IPS-15b (cell line): ENCODE results near the gene TAAR8.
"Not testable (repeated sequence)": the region's sequence is repeated elsewhere in the genome, so short reads cannot be mapped to it uniquely, and the experiment has no call there.

Experiments used
- H3K27me3 ChIP-seq: one replicate; pipeline ENCODE4 v1.6.1; 2013; ENCODE audit warnings: low read length; ENCODE audit not compliant: control insufficient read depth, insufficient read depth
- H3K36me3 ChIP-seq: one replicate; pipeline ENCODE4 v1.6.1; 2013; ENCODE audit warnings: low read length; ENCODE audit not compliant: control insufficient read depth, insufficient read depth
- H3K4me1 ChIP-seq: one replicate; pipeline ENCODE4 v1.6.1; 2013; ENCODE audit warnings: mild to moderate bottlenecking, low read length; ENCODE audit not compliant: control insufficient read depth, insufficient read depth
- H3K4me3 ChIP-seq: one replicate; pipeline ENCODE4 v1.5.1; 2013; ENCODE audit warnings: low read depth, low read length
- H3K9ac ChIP-seq: one replicate; pipeline ENCODE4 v1.6.1; 2013; ENCODE audit warnings: low read depth, mild to moderate bottlenecking, low read length
- H3K9me3 ChIP-seq: one replicate; pipeline ENCODE4 v1.6.1; 2013; ENCODE audit warnings: mild to moderate bottlenecking, low read length; ENCODE audit not compliant: control insufficient read depth, insufficient read depth

Gene TAAR8

DNA sequence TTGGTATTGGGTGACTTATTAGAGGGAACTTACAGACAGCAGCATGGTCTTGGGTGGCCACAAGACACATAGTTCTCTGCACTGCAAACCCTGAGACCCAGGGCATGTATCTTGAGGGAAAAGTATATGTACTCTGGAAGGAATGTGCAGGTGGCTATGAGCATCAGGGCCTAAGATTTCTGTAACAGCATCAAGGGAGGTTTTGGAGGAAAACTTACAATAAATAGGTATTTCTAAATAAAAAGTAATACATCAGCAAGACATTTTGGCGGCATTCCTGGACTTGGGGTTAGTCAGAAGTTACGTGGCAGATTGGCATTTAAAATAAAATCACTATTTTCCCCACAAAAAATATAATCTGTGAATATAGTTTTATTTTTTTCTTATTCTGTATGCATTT, 31.5 kb upstream of the TAAR8 start:
- Histone ChIP-seq H3K36me3 (no peaks in the 10 kb centered on the region), H3K27me3 (no peaks in the 10 kb centered on the region), H3K9ac (no peak overlapping the region), H3K4me1 (no peaks in the 10 kb centered on the region), H3K4me3 (no peak overlapping the region), H3K9me3 (no peaks in the 10 kb centered on the region)

- no peaks in the 10 kb centered on the region for H3K27me3 ChIP-seq
Measured at GRCh38 chr6:132524646-132525045, 27.8 kb upstream of the TAAR8 start.

DNA sequence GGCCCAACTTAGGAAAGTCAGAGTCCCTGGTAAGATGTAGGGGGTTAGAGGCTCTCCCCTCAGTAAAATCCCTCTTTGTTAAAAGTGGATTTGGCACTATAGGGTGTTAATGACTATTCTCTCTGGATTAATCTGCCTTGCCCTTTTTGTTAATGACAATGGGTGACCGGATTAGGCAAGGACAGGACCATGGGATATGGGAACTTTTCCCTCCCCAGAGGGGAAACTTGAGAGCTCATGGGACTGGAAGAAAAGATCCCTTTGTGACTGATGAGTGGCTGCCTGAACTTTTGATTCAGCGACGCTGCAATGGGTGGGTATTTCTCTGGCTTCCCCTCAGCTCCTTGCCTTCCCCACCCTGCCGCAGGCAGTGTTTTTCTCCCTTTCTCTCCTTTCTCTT, 26.6 kb upstream of the TAAR8 start:
- Histone ChIP-seq H3K9me3 (no peaks in the 10 kb centered on the region), H3K36me3 (no peaks in the 10 kb centered on the region), H3K4me3 (no peak overlapping the region), H3K4me1 (peaks cover 3% of the 10 kb centered on the region), H3K9ac (no peak overlapping the region), H3K27me3 (no peaks in the 10 kb centered on the region)

More at GRCh38 chr6:132524646-132525045, 27.8 kb upstream of the TAAR8 start:
- Histone ChIP-seq H3K4me3 (no peak overlapping the region), H3K9ac (no peak overlapping the region), H3K4me1 (peaks cover 3% of the 10 kb centered on the region), H3K36me3 (no peaks in the 10 kb centered on the region), H3K9me3 (no peaks in the 10 kb centered on the region)

GRCh38 chr6:132526461-132526860, 26.0 kb upstream of the TAAR8 start:
- peaks cover 3% of the 10 kb centered on the region for H3K4me1 ChIP-seq
- H3K36me3 ChIP-seq: no peaks in the 10 kb centered on the region
- no peak overlapping the region for H3K9ac ChIP-seq
- H3K9me3 ChIP-seq: no peaks in the 10 kb centered on the region
- H3K4me3 ChIP-seq: no peak overlapping the region
- H3K27me3 ChIP-seq: no peaks in the 10 kb centered on the region

DNA sequence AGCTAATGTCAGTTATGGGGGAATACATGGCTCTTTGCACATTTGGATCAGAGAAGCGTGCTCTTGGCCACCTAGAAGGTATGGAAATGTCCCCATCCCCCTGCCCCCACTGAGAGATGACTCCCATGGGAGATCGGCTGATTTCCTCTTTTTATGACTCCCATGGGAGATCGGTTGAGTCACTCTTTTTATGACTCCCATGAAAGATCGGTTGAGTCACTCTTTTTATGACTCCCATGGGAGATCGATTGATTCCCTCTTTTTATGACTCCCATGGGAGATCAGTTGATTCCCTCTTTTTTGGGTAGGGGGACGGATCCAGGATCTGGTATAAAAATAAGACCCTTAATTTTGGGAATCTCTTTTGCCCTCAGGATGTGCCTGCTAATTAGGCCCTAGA, 24.7 kb upstream of the TAAR8 start:
- H3K36me3 ChIP-seq: no peaks in the 10 kb centered on the region
- H3K9ac ChIP-seq: no peak overlapping the region
- no peaks in the 10 kb centered on the region for H3K9me3 ChIP-seq
- no peaks in the 10 kb centered on the region for H3K27me3 ChIP-seq
- H3K4me1 ChIP-seq: peaks cover 3% of the 10 kb centered on the region
- H3K4me3 ChIP-seq: no peak overlapping the region

DNA sequence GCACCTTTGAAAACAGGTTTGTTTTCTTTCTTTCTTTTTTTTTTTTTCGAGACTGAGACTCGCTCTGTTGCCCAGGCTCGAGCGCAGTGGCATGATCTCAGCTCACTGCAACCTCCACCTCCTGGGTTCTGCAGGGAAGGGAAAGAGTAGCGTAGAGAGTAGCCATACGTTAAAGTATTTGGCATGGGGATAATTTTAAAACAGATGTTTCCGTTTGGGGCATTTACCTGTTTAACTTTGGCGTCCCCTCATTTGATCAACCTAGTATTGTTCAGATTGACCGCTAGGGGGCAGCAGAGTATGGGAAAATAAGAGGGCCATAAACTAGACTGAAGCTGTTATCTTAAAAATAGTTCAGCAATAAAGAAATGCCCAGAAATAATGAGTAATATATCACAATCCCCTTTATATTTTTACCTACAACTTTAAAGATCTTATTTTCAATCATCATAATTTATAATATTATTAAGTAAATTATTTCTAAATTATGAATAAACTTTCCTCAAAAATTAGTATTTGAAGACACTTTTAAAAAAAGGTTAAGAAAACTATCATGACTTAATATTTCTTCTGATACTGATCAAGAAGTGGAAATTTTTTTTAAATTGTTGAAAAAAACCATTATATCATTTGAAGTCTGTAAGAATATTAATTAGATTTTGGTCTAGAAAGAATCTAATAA, 22.0 kb upstream of the TAAR8 start:
- H3K4me1 ChIP-seq: peaks cover 3% of the 10 kb centered on the region
- no peak overlapping the region for H3K9ac ChIP-seq
- no peak overlapping the region for H3K4me3 ChIP-seq
- no peaks in the 10 kb centered on the region for H3K27me3 ChIP-seq
- H3K9me3 ChIP-seq: no peaks in the 10 kb centered on the region
- H3K36me3 ChIP-seq: no peaks in the 10 kb centered on the region

DNA sequence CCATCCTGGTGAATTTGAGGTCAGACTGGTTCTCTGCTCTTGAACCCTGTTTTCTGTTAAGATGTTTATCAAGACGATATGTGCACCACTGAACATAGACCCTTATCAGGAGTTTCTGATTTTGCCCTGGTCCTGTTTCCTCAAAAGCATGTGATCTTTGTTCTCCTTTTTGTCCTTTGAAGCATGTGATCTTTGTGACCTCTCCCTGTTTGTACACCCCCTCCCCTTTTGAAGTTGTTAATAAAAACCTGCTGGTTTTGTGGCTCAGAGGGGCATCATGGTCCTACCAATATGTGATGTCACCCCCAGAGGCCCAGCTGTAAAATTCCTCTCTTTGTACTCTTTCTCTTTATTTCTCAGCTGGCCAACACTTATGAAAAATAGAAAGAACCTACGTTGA, 17.9 kb upstream of the TAAR8 start:
- H3K9ac ChIP-seq, H3K9me3 ChIP-seq, H3K36me3 ChIP-seq, H3K4me1 ChIP-seq, H3K4me3 ChIP-seq, H3K27me3 ChIP-seq: not testable (repeated sequence)

- H3K4me1 ChIP-seq: no peaks in the 10 kb centered on the region
- H3K9ac ChIP-seq: no peak overlapping the region
- H3K4me3 ChIP-seq: no peak overlapping the region
- H3K9me3 ChIP-seq: no peaks in the 10 kb centered on the region
- H3K36me3 ChIP-seq: no peaks in the 10 kb centered on the region
- no peaks in the 10 kb centered on the region for H3K27me3 ChIP-seq
Measured at GRCh38 chr6:132537145-132537544, 15.3 kb upstream of the TAAR8 start.

- H3K4me3 ChIP-seq: no peak within 1 kb of the TSS
- no peaks in the 10 kb centered on the region for H3K36me3 ChIP-seq
- no peak within 1 kb of the TSS for H3K9ac ChIP-seq
- H3K27me3 ChIP-seq: no peaks in the 10 kb centered on the region
- H3K9me3 ChIP-seq: no peaks in the 10 kb centered on the region
- no peaks in the 10 kb centered on the region for H3K4me1 ChIP-seq
Measured at GRCh38 chr6:132537977-132538376, 14.5 kb upstream of the TAAR8 start, which contains the start of gene TAAR9. TAAR9 (plus strand) TSS chr6:132538277; CDS start chr6:132538290, 13 bp downstream.

- Histone ChIP-seq H3K27me3 (no peaks in the 10 kb centered on the region), H3K4me1 (no peaks in the 10 kb centered on the region)
Measured at GRCh38 chr6:132544826-132545225, 7.6 kb upstream of the TAAR8 start.

DNA sequence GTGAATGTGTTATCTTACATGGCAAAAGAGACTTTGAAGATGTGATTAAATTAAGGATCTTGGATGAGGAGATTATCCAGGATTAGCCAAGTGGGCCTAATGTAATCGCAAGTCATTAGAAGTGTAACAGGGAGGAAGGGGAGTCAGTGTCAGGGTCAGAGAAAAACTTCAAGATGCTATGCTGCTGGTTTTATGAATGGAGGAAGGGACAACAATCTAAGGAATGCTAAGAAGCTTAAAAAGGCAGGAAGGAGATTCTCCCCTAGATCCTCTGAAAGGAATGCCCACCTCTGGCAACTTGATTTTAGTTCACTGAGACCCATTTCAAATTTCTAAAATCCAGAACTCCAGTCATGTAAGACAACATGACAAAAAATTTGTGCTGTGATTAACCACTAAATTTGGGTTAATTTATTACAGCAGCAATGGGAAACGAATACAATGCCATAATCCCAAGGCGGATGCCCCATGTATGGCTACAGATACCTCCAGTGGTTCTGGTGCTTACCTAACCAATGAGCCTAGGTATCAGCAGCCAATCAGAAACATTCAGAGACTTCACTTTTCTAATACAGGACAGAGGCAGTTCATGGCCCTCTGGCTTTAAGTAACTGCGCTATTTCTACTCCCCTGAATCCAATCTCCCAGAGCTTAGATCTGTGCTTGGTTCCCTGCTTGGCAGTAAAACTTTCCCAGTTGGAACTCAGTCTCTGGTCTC, 3.6 kb upstream of the TAAR8 start:
- H3K4me1 ChIP-seq: no peaks in the 10 kb centered on the region
- no peaks in the 10 kb centered on the region for H3K27me3 ChIP-seq
- no peak overlapping the region for H3K9ac ChIP-seq
- H3K4me3 ChIP-seq: no peak overlapping the region
- no peaks in the 10 kb centered on the region for H3K9me3 ChIP-seq
- no peaks in the 10 kb centered on the region for H3K36me3 ChIP-seq

More at GRCh38 chr6:132544826-132545225, 7.6 kb upstream of the TAAR8 start:
- Histone ChIP-seq H3K4me3 (no peak overlapping the region), H3K36me3 (no peaks in the 10 kb centered on the region), H3K9ac (no peak overlapping the region), H3K9me3 (no peaks in the 10 kb centered on the region)

DNA sequence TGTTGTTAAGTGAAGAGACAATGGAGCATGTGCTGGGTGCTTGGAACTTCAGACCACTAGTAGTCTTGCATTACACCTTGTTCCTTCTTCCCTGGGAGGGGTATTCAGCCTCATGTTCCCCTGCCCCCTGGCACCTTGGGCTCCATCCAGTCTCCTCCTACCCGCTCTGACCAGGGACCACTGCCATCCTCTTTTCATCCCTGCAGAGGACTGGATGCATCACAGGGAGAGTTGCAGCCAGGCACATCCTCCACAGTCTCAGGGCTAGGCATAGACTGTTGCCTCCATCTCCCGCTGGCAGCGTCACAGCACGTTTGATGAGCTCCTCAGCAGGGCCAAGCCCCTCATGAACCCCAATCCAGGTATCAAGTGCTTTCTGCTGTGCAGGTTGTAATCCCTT, 1.3 kb upstream of the TAAR8 start:
- Histone ChIP-seq H3K4me3 (no peak overlapping the region), H3K9me3 (no peaks in the 10 kb centered on the region), H3K27me3 (no peaks in the 10 kb centered on the region), H3K9ac (no peak overlapping the region), H3K36me3 (no peaks in the 10 kb centered on the region), H3K4me1 (no peaks in the 10 kb centered on the region)
